ENCODE results near the gene TMBIM1.
A peak's percentile ranks its signal among the peaks of the same experiment; 100 is the strongest.
"Not testable (repeated sequence)": the region's sequence is repeated elsewhere in the genome, so short reads cannot be mapped to it uniquely, and the experiment has no call there.

TMBIM1 gene

DNA sequence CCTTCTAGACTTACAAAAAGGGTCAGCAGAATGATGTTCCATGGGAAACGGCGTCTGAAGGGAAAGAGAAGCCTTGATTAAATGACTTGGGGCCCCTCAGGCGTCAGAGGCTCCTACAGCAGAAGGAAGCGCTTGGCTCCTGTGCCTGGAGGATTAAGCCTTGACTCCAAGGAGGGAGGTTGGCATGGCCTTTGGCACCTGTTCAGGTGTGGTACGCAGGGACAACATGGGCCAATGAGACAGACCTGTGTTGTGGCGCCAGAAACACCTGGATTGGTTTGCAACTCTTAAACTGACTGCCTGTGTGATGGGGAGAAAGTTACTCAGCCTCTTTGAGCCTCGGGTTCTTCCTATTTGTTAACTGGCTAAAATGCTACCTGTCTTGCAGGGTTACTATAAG is 14.4 kb downstream of the TMBIM1 start:
- Histone ChIP-seq H3K36me3 (peaks cover 20% of the 10 kb centered on the region), H3K4me3 (ENCODE audit: low read depth, low read length) (no peak overlapping the region), H3K9me3 (ENCODE audit: severe bottlenecking) (no peaks in the 10 kb centered on the region), H3K27ac (no peak overlapping the region), H3K27me3 (ENCODE audit: insufficient read depth, low read depth, severe bottlenecking) (no peaks in the 10 kb centered on the region)
- TF ChIP-seq CTCF (IDR thresholded peaks at IDR 0.05; ENCODE audit: low read depth, low read length): no peak
- no peak for DNase-seq

- H3K27me3 ChIP-seq (ENCODE audit: insufficient read depth, low read depth, severe bottlenecking): no peaks in the 10 kb centered on the region
- H3K36me3 ChIP-seq: peaks cover 20% of the 10 kb centered on the region
- DNase-seq: no peak
Observed at GRCh38 chr2:218276986-218277755, 15.1 kb downstream of the TMBIM1 start.

DNA sequence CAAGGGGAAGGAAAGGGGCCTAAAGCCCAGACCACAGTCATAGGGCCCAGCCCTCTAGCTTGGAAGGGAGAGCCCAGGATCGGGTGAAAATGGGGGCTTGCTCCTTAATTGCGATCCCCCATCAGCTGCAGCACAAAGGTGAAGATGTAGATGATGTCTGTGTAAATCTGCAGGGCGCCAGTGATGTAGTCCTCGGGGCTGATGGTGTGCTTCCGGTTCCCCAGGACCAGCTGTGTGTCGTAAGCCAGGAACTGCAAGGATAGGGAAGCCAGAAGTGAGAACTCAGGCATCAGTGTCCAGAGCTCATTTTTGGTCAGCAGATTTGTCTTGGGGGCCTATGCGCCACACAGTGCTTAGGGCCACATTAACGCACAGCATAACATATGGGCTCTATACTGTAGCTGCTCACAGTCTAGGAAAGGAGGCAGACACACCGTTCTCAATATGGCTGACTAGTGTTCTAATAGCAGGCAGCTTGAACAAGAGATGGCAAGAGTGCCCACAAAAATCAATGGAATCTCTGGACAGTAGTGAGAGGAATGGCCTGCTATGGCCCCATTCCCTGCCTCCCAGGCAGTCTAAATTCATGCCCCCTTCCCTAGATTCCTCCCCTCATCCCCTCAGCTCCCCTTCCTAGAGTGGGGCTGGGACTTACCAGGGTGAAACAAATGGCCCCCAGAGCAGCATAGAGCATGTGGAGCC is 16.8 kb downstream of the TMBIM1 start:
- H3K27me3 ChIP-seq (ENCODE audit: insufficient read depth, low read depth, severe bottlenecking): no peaks in the 10 kb centered on the region
- no peak overlapping the region for H3K27ac ChIP-seq
- H3K36me3 ChIP-seq: peaks cover 20% of the 10 kb centered on the region
- no peaks in the 10 kb centered on the region for H3K9me3 ChIP-seq (ENCODE audit: severe bottlenecking)
- TF ChIP-seq CTCF (IDR thresholded peaks at IDR 0.05; ENCODE audit: low read depth, low read length): no peak
- no peak for DNase-seq
- no peak overlapping the region for H3K4me3 ChIP-seq (ENCODE audit: low read depth, low read length)

More at GRCh38 chr2:218276986-218277755, 15.1 kb downstream of the TMBIM1 start:
- Histone ChIP-seq H3K9me3 (ENCODE audit: severe bottlenecking) (no peaks in the 10 kb centered on the region), H3K4me3 (ENCODE audit: low read depth, low read length) (no peak overlapping the region), H3K27ac (no peak overlapping the region)
- peak; percentile 35; the same call in 1 of the 2 replicates for TF ChIP-seq CTCF (IDR thresholded peaks at IDR 0.05; ENCODE audit: low read depth, low read length)

DNA sequence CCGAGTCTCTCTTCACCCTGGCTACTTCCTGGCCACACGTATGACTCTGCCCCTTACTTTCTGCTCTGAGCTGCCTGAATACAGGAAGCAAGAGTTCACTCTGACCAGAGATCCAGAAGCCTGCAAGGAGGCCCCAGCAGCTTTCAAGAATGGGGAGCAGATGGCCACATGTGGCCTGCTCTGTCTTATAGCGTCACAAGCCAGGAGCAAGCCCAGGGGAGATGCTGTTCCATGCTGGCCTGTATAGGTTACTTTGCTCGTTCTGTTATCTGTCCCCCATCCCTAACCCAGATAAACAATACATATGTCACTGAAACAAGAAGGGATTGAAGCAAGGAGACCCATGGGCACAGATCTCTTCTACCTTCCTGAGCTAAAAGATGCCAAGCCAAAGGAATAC is 17.7 kb downstream of the TMBIM1 start:
- H3K27me3 ChIP-seq (ENCODE audit: insufficient read depth, low read depth, severe bottlenecking): no peaks in the 10 kb centered on the region
- no peak for DNase-seq
- peaks cover 20% of the 10 kb centered on the region for H3K36me3 ChIP-seq
- H3K9me3 ChIP-seq (ENCODE audit: severe bottlenecking): no peaks in the 10 kb centered on the region
- H3K4me3 ChIP-seq (ENCODE audit: low read depth, low read length): no peak overlapping the region
- H3K27ac ChIP-seq: no peak overlapping the region
- no peak for TF ChIP-seq CTCF (IDR thresholded peaks at IDR 0.05; ENCODE audit: low read depth, low read length)

DNA sequence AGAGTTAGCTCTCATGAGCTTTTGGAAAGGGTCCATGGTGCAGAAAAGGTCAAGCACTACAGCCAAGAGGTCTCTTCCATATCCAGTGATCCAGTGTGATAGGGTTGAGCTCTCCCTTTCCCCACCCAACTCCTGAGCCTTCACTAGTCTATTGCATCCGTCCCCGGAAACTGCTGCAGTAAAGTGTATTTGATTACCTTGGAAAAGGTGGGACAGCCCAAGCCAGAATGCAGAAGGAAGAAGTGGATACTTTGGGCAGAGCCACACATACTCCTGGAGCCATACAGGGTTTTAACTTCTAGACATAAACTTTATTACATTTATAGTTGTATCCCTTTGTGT is 18.4 kb downstream of the TMBIM1 start:
- no peak overlapping the region for H3K4me3 ChIP-seq (ENCODE audit: low read depth, low read length)
- TF ChIP-seq CTCF (IDR thresholded peaks at IDR 0.05; ENCODE audit: low read depth, low read length): no peak
- no peak overlapping the region for H3K27ac ChIP-seq
- no peaks in the 10 kb centered on the region for H3K27me3 ChIP-seq (ENCODE audit: insufficient read depth, low read depth, severe bottlenecking)
- no peak for DNase-seq
- peaks cover 20% of the 10 kb centered on the region for H3K36me3 ChIP-seq
- H3K9me3 ChIP-seq (ENCODE audit: severe bottlenecking): no peaks in the 10 kb centered on the region

GRCh38 chr2:218273214-218273907 is 18.9 kb downstream of the TMBIM1 start:
- DNase-seq; H3K27ac ChIP-seq; H3K4me3 ChIP-seq (ENCODE audit: low read depth, low read length); H3K9me3 ChIP-seq (ENCODE audit: severe bottlenecking); H3K27me3 ChIP-seq (ENCODE audit: insufficient read depth, low read depth, severe bottlenecking): not testable (repeated sequence)
- H3K36me3 ChIP-seq: peaks cover 20% of the 10 kb centered on the region
